Measurements from ENCODE around the gene ASPHD1. TPM values are rescaled to one million over a fixed set of nuclear protein-coding genes. Genes with fewer than 3 reads are reported as not detected.

Gene ASPHD1
- total and polyA plus RNA-seq, 2 of the 4 experiments (the other 2 are of a cell fraction), result 4.1 to 14.5 TPM

- H2BK120ac ChIP-seq (ENCODE audit: low read depth, low read length), result no peak overlapping the region
- H4K91ac ChIP-seq (ENCODE audit: insufficient read depth, low read depth, low read length), result no peak overlapping the region
- no peak overlapping the region for H3K23ac ChIP-seq (ENCODE audit: low read depth, low read length)
- H3K4ac ChIP-seq (ENCODE audit: low read depth, low read length), result no peak overlapping the region
- no peak for ATAC-seq (ENCODE audit: low read depth)
- no peak overlapping the region for H2AK5ac ChIP-seq (ENCODE audit: low read depth, low read length)
- no peak overlapping the region for H2BK5ac ChIP-seq (ENCODE audit: low read depth, low read length, poor library complexity, severe bottlenecking)
- H3K27me3 ChIP-seq (ENCODE audit: control insufficient read depth, insufficient read depth, low read length), result no peaks in the 10 kb centered on the region
- in situ Hi-C loops (cut with MboI; ENCODE audit: low sequenced_read_pairs), result no loop called here
- no peak overlapping the region for H2BK20ac ChIP-seq (ENCODE audit: low read depth, low read length)
- H3K36me3 ChIP-seq (ENCODE audit: control insufficient read depth, insufficient read depth, low read length), result peaks cover 21% of the 10 kb centered on the region
- no peaks in the 10 kb centered on the region for H3K9me3 ChIP-seq (ENCODE audit: control insufficient read depth, insufficient read depth, low read length)
- H2AK9ac ChIP-seq (replicated peaks; ENCODE audit: low read depth, low read length, poor library complexity), result no peak overlapping the region
- H3K9me1 ChIP-seq (ENCODE audit: insufficient read depth, low read length), result peaks cover 8% of the 10 kb centered on the region; the same call in 1 of the 2 replicates
- no peak overlapping the region for H3K18ac ChIP-seq (ENCODE audit: low read depth, low read length)
- ChIA-PET POLR2A (ENCODE audit: unreplicated experiment) (no interaction called here), CTCF (no interaction called here)
- intact Hi-C loops (cut with micrococcal nuclease), result no loop called here
- H3K79me1 ChIP-seq (ENCODE audit: low read depth in 1 of 2, low read length in 2 of 2), result peaks cover 23 to 36% of the 10 kb centered on the region in 2 experiments
- BruUV-seq (replicated peaks), result no TSS peak
- H4K20me1 ChIP-seq (ENCODE audit: insufficient read depth, low read length), result peaks cover 8% of the 10 kb centered on the region
- no peak overlapping the region for H3K4me2 ChIP-seq (ENCODE audit: low read depth, low read length)
- H2BK15ac ChIP-seq (ENCODE audit: low read depth, low read length), result no peak overlapping the region
- WGBS, 2 experiments (ENCODE audit: extremely low coverage in 2 of 2, insufficient read length in 1 of 2), result 80% methylated on average over 2 of the region's 6 CpGs; no CpG with 5 or more reads in 1 of the 2 experiments
- H3K27ac ChIP-seq (ENCODE audit: insufficient read depth, low read length), result no peak overlapping the region
- TF ChIP-seq CTCF (conservative IDR thresholded peaks at IDR 0.05; ENCODE audit: low read depth, low read length) (no peak), NFE2L2 (IDR thresholded peaks at IDR 0.05; ENCODE audit: low read depth, low read length) (no peak), MAZ (IDR thresholded peaks at IDR 0.05; ENCODE audit: borderline replicate concordance, low read depth, low read length) (no peak), ELK1 (IDR thresholded peaks at IDR 0.05; ENCODE audit: borderline replicate concordance, low read depth, low read length) (no peak), CEBPB (IDR thresholded peaks at IDR 0.05; ENCODE audit: low read depth, low read length) (no peak), POLR2A (IDR thresholded peaks at IDR 0.05; ENCODE audit: low read depth, low read length) (no peak), MXI1 (IDR thresholded peaks at IDR 0.05; ENCODE audit: borderline replicate concordance, low read depth, low read length) (no peak), RAD21 (IDR thresholded peaks at IDR 0.05; ENCODE audit: low read length) (no peak), RFX5 (IDR thresholded peaks at IDR 0.05; ENCODE audit: low read depth, low read length) (no peak), RCOR1 (IDR thresholded peaks at IDR 0.05; ENCODE audit: insufficient replicate concordance, low read length) (no peak), MAFK (IDR thresholded peaks at IDR 0.05; ENCODE audit: low read depth, low read length) (no peak), SMC3 (IDR thresholded peaks at IDR 0.05; ENCODE audit: low read depth, low read length) (no peak), BHLHE40 (IDR thresholded peaks at IDR 0.05; ENCODE audit: low read depth, low read length) (no peak), FOS (IDR thresholded peaks at IDR 0.05; ENCODE audit: low read depth, low read length) (no peak)
- TF ChIP-seq, protein P1, sequence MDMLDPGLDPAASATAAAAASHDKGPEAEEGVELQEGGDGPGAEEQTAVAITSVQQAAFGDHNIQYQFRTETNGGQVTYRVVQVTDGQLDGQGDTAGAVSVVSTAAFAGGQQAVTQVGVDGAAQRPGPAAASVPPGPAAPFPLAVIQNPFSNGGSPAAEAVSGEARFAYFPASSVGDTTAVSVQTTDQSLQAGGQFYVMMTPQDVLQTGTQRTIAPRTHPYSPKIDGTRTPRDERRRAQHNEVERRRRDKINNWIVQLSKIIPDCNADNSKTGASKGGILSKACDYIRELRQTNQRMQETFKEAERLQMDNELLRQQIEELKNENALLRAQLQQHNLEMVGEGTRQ (IDR thresholded peaks at IDR 0.05; ENCODE audit: low read depth, low read length), result no peak
- dilution Hi-C loops (cut with HindIII; ENCODE audit: low sequenced_read_pairs, unreplicated experiment), result no loop called here
- H3K56ac ChIP-seq (ENCODE audit: extremely low read depth, insufficient read depth, low read length), result no peak overlapping the region
- no peak overlapping the region for H4K5ac ChIP-seq (ENCODE audit: low read depth, low read length)
- no peak overlapping the region for H3K4me3 ChIP-seq (ENCODE audit: insufficient read depth, low read depth, low read length)
- peaks cover 4% of the 10 kb centered on the region for H3K4me1 ChIP-seq (ENCODE audit: control insufficient read depth, insufficient read depth, low read length)
- H2AFZ ChIP-seq (replicated peaks; ENCODE audit: low read length, poor library complexity), result no peak overlapping the region
- DNase-seq, result no peak
- H3K14ac ChIP-seq (replicated peaks; ENCODE audit: low read depth, low read length), result no peak overlapping the region
- no peak overlapping the region for H3K9ac ChIP-seq (ENCODE audit: low read depth, low read length)
- H4K8ac ChIP-seq (ENCODE audit: low read depth in 2 of 2, low read length in 2 of 2), result no peak overlapping the region
Measured at GRCh38 chr16:29920288-29921033, 20.2 kb downstream of the ASPHD1 start.

Data from IMR-90 (cell line).